GM19324 (cell line): ENCODE results near the gene SYNPR.

Experiments used
- ATAC-seq: cut with Tn5 transposase; IDR thresholded peaks from one replicate; pipeline ENCODE4 v1.9.1; 2021; ENCODE audit warnings: mild to moderate bottlenecking, moderate library complexity; ENCODE audit not compliant: unreplicated experiment, low FRiP score

SYNPR gene

DNA sequence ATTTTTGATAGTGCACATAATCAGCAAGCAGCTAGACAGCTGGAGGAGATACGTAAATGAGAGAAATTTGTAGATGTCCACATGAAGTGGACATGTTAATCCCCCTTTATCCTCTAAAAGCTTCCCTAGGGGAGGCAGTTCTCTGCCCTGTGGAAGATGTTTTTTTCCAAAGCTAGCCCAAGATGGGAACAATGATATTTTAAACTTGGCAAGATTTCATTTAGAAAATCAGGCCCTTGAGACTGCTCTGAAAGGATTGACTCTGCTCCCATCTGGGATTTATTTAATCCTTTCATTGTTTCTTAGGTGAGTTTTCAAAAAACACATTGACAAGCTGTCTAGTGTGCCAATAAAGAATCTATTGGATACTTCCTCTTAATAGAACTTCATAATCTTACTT is 92.0 kb downstream of the SYNPR start:
- ATAC-seq = no peak

DNA sequence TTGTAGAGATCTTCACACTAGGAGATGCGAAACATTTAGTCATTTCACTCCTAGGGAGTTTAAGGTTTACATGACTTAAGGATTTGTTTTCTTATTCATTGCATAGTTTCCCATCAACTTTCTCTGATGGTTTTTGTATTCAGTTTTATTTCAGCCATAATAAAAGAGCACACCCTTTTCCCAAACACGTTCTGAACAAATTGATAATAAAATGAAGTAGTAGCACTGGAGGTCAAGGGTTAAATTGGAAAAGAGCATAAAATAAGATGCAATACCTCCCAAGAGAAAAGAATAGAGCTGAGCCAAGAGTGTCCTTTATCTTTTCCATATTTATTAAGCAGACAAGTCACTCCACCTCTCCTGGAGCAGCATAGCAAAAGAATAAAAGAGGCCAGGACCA is 104.9 kb downstream of the SYNPR start:
- ATAC-seq = no peak

DNA sequence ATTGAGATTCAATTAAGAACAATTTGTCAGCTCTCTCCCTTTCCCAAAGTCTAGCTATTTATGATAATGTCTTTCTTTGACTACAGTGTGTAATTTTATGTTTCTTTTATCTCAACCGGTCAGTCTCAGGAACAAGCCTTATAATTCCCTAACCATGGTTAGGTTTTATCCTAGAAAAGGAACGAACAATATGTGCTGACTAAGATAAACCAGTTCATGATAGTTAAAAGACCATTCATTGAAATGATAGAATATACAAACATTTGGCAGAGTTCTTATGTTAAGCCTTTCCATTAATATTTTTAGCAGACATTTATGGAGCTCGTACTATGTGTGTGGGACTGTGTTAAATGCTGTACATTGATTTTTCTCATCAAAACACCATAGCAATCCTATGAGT is 106.3 kb downstream of the SYNPR start:
- ATAC-seq = no peak

DNA sequence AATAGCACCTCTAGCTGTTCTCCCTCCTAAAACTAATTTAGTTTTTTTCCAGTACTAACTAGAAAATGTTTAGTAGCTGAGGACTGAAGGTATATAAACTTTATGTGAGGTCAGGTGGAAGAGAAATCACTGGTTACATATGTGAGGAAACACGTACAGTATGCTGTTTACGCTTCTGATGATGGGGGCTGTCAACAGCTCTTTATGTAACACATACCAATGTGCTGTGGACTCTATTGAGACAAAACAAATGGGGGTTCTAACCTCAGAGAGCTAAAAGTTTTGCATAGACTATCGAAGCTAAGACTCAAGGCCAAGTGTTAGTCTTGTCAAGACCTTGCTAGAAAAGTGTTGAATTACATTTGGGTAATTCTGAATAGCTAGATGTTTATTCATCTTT is 107.5 kb downstream of the SYNPR start:
- ATAC-seq = no peak

DNA sequence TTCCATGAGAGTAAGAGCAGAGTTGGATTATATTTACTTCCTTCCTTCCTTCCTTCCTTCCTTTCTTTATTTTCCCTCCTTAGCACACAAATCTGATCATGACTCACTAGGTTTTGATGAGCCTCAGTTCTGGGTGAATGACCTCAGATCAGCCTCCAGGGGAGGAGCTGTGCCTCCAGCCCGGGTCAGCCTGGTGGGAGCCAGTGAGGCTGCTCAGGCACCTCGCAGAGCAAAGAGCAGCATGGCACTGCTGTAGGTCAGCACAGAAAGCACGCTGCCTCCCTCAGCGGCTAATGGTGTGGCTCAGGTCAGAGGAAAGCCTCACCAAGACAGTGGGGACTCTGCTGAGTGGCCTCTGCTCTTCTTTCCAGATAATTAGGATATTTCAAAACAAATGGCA is 108.5 kb downstream of the SYNPR start:
- no peak for ATAC-seq

DNA sequence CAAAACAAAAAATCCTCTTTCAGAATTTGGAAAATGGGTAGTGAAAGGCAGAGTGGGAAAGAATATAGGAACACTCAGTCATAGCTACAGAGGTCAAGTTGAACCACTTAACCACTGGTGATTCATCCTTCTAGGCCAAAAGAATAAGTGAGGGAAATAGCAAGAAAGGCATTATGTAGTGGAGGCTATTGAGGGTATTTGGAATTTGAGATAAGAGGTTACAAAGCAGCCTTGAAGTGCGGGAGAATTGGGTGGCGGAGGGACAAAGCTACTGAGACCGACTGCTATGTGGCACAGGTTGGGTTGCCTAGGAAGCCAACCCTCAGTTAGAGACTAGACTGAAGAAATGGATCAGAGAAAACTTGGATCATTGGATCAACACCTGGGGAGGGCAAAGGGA is 109.5 kb downstream of the SYNPR start:
- ATAC-seq = no peak

DNA sequence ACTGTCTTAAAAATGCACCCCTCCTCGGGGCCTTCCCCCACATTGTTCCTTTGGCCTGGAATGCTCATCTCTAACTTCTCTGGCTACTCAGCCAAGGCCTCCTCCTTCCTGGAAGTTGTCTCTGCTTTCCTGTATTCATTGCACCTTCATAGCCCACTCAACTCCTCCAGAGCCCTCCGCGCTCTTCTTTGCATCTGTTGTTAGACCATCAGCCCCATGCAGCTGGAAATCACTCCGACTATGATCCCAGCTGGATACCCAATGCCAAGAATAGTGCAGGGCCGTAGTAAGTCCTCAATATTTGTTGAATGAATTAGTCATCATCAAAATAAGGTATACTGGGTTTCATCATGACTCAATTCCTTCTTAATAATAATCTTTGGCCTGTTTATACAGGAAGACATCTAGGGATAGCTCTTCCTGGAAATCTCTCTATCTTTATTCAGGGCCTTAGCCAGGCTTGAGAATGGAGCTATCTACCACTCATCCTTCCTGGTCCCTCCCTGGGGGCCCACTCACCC is 112.7 kb downstream of the SYNPR start:
- no peak for ATAC-seq

DNA sequence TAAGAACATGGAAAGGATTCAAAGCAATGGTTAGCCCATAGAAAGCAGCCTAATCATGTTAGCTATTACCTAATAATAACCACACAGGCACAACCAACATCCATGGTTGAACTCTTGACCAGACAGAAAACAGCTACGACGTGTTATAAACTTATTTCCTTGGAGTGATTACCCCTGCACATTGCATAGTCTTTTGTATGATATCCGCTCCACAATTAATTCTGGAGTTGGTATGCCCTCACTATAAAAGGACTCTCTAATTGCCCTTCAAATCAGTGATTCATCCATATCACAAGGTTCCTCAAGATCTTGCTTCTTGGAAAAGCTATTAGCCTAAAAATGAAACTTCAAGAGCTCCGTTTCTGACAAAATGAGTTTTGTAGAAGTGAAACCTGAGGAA is 117.9 kb downstream of the SYNPR start:
- ATAC-seq = no peak

DNA sequence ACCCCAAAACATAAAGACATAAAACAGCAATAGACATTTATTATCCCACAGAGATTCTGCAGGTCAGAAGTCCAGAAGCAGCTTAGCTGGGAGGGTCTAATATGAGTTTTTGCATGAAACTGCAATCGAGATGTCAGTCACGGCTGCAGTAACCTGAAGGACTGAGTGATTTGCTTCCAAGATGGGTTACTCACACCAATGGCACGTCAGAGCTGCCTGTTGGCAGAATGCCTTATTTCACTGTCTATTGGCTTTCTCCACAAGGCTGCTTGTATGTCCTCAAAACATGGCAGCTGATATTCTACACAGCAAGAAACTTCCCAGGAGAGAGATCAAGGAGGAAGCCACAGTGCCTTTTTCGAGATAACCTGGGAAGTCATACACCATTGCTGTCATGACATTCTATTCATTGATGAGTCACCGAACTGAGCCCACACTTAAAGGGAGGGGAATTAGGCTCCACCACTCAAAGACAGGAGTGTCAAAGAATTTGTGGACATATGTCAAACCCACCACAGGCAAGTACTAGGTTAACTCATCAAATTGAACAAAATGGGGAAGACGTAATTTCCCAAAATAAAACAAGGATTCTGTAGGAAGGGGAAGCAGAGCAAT is 122.2 kb downstream of the SYNPR start:
- ATAC-seq = no peak

DNA sequence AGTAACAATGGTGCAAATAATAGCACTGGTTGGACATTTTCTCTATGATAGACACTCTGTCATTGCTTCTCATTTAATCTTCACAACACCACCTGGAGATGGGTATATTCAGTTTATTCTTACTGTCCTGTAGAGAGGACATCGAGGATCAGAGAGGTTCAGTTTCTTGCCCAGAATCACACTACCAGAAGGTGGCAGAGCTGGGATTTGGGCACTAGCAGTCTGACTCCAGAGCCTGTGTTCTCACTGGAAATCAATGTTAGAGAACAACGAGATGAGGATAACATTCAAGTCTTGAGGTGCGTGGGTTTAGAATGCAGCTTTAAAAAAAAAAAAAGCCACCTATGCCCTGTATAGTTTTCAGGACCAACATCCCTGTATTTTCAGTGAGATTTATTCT is 127.8 kb downstream of the SYNPR start:
- ATAC-seq = no peak

DNA sequence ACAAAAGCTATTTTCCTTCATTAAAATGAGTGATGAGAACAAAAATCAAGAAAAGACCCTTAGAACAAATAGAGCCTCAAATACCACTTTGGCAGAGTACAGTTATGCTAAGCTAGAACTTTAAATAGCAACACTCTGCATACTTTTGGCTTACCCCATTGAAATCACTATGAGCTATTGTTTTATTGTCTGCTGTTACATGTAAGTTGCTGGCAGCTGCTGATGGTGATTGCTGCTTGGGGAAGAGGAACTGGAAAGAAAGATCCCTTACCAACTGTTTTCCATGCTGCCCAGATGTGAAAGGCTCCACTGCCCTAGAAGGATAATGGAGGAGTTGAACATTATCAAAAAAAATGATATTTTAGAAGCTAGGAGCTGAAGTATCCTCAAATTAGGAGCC is 135.4 kb downstream of the SYNPR start:
- ATAC-seq = no peak

DNA sequence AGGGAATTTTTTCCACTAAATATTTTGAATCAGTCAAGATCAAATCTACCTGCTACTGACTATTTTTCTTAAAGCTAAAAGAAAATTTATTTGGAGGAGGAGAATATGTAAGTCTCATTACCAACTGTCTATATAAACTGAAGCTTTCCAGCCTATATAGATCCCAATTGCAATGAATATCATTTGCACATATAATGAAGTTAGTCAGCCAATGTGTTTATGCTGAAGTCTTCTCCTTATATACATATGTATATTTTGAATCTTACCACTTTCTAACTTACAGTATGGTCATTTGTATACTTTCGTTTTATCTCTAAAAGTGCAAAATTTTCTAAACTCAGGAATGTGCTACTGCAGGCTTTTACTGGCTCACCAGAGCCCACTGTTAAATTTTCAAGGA is 136.5 kb downstream of the SYNPR start:
- ATAC-seq = no peak

DNA sequence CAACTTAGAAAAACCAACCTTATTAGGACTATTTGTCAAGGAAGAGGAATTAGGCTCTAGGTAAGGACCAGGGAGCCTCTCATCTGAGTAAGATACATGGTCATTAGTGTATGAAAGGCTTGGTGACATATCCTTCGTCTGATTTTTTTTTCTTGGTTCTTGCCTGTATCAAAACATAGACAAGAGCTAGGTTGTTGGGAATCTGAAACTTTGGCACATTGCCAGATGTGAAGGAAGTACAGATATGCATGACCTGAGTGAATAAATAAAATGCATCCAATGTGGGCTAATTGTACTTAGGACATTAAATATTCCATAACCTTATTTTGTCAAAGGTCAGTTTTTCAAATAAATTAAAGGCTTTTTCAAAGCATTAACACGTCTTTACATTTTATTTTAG is 151.8 kb downstream of the SYNPR start:
- no peak for ATAC-seq

DNA sequence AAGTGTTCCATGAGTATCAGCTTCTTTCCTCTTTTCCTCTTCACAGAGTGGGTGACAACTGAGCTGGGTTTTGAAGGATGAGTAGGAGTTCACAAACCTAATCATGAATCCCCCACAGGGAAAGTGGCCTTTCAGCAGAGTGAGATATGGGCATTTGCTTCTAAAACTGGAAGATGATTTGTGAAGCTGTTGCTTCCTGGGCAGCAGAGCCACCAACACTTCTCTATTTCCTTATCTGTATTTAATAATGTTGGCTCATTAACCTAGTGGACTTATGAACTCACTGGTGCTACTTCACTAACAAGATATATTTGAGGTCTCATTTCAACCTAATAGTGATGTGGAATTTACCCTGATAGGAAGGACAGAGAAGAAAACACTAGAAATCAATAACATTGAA is 152.8 kb downstream of the SYNPR start:
- ATAC-seq = no peak

DNA sequence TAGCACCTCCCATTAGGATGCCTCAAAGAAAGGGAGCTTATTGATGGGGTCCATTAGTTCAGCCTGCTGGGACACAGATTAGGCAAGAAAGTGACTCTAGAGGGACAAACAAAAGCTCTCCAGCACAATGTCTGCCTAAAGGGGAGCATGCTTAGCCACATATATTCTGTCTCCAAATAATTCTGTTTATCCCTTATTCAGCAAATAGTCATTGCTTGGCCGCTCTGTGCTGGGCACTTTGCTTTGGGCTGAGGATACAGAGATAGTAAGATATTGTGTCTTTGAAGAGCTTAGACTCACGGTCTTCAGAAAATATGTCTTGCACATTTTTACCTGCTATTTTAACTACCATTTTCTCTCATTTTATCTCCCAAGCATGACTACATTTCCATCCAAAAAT is 159.8 kb downstream of the SYNPR start:
- no peak for ATAC-seq

DNA sequence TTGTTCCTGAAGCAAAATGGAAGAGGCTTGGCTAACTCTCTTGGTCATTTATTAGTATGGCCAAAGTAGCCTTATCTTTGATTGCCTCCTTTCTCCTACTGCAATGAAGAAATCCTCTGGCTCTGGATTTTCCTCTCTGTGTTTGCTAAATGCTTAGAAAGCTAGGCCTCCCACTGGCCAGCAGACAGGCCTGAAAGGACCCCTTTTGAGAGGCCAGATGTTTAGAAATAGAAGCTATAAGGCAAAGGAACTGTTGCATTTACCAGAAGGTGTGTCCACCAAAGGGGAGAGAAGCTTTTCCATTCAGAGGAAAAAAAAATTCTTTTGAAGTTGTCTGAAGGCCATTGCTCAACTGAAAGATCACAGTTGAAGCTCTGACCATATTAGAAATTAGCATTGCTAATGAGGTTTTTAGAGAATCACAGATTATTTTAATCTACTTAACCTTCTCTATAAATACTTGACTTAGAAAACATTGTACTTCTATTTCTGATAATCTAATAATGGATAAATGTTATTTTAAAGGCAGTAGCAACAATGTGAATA is 160.8 kb downstream of the SYNPR start:
- ATAC-seq = no peak

DNA sequence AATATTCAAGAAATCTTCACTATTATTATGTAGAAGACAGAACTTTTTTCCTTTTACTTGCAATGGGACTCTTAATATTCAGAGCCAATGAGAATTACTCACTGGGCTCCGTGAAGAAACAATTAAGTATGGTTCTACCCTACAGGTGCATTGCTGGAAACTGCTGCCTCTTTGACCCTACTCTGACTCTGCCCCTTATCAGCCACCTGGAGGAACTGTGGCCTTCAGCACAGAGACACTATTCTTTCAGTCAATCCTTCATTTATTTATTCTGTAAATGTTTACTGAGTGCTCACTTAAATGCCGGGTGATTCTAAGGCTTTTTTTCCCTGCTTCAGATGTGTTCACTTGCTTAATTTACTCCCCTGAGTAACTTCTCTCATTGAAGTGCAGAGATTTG is 163.2 kb downstream of the SYNPR start:
- ATAC-seq = no peak

DNA sequence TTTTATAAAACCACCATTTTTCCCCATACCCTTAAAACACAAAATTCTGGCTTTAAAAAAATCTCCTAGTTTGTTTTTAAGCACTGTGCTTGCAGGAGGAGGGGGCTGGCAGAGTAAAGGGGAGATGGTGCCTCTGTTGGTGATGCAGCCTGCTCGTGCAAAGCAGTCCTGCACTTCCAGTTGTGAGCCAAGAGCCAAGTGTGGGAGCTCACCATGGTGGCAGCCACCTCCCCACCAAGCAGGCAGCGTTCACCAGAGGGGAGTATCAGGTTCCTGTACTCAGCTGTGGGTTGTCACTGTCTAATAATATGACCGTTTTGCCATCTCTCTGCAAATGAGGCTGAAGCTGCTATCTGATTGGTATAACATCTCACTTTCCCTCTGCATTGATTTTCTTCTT is 164.8 kb downstream of the SYNPR start:
- no peak for ATAC-seq

DNA sequence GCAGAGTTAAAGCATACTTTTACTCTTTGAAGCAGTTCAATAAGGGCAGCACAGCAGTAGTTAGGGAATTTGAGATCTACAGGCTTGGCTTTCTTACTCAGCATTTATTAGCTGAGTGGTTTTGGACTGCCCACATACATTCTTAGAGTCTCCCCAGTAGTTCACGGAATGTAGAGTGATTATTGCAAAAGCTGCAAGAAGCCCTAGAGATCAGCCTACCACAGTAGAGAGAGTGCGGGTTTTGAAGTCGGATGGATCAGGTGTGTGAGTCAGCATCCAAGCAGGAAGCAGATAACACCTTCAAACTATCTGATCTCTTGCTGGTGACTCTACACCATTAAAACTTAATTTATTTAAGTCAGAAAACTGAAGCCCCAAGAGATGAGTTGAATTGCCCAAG is 171.9 kb downstream of the SYNPR start:
- ATAC-seq = no peak

DNA sequence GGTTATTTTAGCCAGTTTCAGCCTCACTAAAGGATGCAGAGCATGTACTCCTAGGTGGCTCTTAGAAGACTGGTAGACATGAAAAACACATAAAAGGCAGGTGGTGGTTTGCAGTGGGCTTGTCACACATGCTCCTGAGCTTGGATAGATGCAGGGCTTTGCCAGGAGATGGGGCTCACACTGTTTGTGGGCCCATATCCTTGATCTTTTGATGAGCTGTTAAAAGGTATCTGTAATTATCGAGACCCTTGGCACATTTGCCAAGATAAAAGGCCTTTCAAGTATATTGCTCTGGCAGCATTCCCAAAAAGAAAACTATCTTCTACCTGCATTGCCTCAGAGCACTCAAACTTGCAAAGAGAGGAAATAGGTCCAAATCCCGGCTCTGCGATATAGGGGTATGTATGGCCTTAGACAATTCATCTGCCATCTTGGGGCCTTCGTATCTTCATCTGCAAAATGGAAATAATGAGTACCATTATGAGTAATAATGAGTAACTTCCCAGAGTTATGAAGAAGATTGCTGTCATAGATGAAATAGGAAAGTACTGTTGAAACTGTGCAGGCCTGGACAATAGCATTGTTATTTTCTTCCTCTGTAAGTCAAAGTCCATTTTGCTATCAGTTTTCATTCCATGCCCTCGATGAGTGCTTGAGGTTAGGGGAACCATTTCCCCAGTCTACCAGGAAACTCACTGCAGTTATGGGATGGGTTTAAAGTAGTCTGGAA is 172.7 kb downstream of the SYNPR start:
- no peak for ATAC-seq

DNA sequence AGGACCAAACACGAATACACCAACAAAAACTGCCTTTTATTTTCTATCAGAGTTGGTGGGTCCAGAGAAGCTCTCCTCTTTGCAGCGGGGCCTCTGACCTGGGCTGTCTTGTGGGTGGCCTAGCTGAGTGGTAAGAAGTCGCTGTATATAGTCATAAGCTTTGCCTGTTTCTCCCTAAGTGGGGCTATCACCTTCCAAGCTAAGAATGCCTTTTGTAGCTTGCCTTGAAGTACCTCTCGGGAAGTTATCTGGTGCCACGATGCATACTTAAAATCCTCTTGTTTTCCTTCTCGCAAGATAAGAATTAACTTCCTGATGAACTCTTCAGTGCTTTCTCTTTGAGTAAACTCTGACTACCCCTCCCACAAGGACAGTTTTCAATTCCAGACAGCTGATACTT is 178.8 kb downstream of the SYNPR start:
- ATAC-seq = no peak

DNA sequence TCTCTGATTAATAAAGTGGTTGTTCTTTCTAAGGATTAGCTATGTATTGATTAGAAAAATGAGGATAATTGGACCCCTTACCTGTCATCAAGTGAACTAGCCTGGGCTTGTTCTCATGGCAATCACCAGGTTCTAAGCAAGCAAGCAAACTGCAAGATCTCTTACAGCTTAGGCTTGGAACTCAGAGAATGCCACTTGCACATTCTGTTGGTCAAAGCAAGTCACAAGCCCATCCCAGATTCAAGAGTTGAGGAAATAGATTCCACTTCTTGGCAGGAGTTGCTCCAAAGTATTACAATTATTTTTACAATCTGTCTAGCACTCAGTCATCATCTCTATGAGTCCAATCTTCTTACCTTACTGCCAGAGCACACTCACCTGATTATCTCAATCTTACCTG is 180.3 kb downstream of the SYNPR start:
- no peak for ATAC-seq
